Upper lobe of left lung (tissue), 4 donors: ENCODE data around the gene MDM2.

ENCODE experiments used
- EP300 ChIP-seq, 4 donors: sonication (generic); formaldehyde crosslinking; IDR thresholded peaks; one replicate each; pipeline ENCODE4 v1.5.1; 2017; ENCODE audit warnings: antibody characterized with exemption in 4 of 4, control low read depth in 2 of 4
- POLR2A ChIP-seq, 4 donors: fragments of 450-650 bp; IDR thresholded peaks; one replicate each; pipeline ENCODE4 v1.5.1; 2016 to 2017; ENCODE audit warnings: antibody characterized with exemption in 4 of 4, mild to moderate bottlenecking in 2 of 4
- POLR2AphosphoS5 ChIP-seq, 2 donors: sonication (generic); formaldehyde crosslinking; IDR thresholded peaks; one replicate each; pipeline ENCODE4 v1.5.1; 2017; ENCODE audit warnings: antibody characterized with exemption in 2 of 2
- TF ChIP-seq, protein P1 (sequence below), 6 experiments: fragments of 450-650 bp in 4 of 6; fragments of 200-600 bp in 2 of 6; sonication (generic) in 2 of 6; IDR thresholded peaks; one replicate each; pipeline ENCODE4 v1.5.1; 2016 to 2019; ENCODE audit warnings: antibody characterized with exemption in 6 of 6

DNA sequence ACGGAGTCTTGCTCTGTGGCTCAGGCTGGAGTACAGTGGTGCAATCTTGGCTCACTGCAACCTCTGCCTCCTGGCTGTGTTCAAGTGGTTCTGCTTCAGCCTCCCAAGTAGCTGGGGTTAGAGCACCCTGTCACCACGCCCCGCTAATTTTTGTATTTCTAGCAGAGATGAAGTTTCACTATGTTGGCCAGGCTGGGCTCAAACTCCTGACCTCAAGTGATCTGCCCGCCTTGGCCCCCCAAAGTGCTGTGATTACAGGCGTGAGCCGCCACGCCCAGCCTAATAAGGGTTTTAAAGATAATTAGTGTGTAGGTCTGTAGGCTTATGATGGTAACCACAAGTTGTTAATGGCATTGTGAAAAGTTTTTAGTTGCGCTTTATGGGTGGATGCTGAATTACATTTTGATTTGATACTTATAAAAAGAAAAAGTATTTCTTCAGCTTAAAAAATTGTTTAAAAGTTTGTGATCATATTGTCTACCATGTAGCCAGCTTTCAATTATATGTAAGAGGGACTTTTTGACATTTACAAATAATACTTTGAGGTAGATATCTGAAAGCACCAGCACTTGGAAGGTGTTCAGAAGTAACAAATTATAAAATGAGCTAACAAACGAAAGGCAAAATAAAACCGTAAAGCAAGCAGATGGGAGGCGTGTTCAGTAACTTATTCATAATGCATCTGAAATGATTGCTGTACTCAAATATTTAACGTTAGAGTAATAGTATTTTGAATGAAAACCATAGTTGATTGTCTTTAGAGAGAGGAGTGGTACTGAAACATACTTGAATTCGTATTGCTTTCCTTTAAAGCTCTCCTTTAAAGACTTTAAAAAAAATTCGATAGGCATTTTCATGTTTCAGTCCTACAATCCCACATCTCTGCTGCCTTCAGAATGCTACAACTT, 37.1 kb downstream of the MDM2 start:
- TF ChIP-seq, protein P1, sequence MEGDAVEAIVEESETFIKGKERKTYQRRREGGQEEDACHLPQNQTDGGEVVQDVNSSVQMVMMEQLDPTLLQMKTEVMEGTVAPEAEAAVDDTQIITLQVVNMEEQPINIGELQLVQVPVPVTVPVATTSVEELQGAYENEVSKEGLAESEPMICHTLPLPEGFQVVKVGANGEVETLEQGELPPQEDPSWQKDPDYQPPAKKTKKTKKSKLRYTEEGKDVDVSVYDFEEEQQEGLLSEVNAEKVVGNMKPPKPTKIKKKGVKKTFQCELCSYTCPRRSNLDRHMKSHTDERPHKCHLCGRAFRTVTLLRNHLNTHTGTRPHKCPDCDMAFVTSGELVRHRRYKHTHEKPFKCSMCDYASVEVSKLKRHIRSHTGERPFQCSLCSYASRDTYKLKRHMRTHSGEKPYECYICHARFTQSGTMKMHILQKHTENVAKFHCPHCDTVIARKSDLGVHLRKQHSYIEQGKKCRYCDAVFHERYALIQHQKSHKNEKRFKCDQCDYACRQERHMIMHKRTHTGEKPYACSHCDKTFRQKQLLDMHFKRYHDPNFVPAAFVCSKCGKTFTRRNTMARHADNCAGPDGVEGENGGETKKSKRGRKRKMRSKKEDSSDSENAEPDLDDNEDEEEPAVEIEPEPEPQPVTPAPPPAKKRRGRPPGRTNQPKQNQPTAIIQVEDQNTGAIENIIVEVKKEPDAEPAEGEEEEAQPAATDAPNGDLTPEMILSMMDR (IDR thresholded peaks at IDR 0.05): no peak
- TF ChIP-seq POLR2A (IDR thresholded peaks at IDR 0.05) (peak in 1 of 4 donors; percentile 16), EP300 (IDR thresholded peaks at IDR 0.05) (no peak), POLR2AphosphoS5 (IDR thresholded peaks at IDR 0.05) (no peak)
